Retinal pigment epithelial cell (primary cell): Measurements from ENCODE around the gene DCC.

Source experiments
- DNase-seq: peaks from one replicate; pipeline ENCODE4 v3.0.0-alpha.2; 2010; ENCODE audit warnings: low read depth
- H3K4me3 ChIP-seq: 2 replicates; pipeline ENCODE4 v1.5.1; 2011; ENCODE audit warnings: mild to moderate bottlenecking, low read length, control low read depth, moderate library complexity
- TF ChIP-seq, protein P1 (sequence below): conservative IDR thresholded peaks from 2 replicates; pipeline ENCODE4 v1.5.1; 2011; ENCODE audit warnings: low read depth, low read length, control low read depth, inconsistent platforms

Gene DCC

DNA sequence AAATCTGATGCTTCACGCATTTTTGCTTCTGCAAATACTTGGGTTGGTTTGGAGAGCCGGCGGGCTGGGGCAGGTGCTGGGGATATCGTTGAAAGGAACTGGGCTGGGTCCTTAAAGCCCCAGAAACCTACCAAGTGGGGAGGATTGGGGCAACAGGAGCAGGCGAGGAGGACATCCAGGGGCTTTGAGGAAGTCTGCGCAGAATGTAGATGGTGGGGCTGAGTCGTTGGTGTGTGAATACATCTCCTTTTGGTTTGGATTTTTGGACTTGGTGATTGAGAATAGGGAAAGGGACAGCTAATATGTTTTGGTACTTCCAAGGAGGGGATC, 1.1 kb downstream of the DCC start:
- TF ChIP-seq, protein P1, sequence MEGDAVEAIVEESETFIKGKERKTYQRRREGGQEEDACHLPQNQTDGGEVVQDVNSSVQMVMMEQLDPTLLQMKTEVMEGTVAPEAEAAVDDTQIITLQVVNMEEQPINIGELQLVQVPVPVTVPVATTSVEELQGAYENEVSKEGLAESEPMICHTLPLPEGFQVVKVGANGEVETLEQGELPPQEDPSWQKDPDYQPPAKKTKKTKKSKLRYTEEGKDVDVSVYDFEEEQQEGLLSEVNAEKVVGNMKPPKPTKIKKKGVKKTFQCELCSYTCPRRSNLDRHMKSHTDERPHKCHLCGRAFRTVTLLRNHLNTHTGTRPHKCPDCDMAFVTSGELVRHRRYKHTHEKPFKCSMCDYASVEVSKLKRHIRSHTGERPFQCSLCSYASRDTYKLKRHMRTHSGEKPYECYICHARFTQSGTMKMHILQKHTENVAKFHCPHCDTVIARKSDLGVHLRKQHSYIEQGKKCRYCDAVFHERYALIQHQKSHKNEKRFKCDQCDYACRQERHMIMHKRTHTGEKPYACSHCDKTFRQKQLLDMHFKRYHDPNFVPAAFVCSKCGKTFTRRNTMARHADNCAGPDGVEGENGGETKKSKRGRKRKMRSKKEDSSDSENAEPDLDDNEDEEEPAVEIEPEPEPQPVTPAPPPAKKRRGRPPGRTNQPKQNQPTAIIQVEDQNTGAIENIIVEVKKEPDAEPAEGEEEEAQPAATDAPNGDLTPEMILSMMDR, result no peak
- no peak for DNase-seq
- H3K4me3 ChIP-seq, result no peak overlapping the region

DNA sequence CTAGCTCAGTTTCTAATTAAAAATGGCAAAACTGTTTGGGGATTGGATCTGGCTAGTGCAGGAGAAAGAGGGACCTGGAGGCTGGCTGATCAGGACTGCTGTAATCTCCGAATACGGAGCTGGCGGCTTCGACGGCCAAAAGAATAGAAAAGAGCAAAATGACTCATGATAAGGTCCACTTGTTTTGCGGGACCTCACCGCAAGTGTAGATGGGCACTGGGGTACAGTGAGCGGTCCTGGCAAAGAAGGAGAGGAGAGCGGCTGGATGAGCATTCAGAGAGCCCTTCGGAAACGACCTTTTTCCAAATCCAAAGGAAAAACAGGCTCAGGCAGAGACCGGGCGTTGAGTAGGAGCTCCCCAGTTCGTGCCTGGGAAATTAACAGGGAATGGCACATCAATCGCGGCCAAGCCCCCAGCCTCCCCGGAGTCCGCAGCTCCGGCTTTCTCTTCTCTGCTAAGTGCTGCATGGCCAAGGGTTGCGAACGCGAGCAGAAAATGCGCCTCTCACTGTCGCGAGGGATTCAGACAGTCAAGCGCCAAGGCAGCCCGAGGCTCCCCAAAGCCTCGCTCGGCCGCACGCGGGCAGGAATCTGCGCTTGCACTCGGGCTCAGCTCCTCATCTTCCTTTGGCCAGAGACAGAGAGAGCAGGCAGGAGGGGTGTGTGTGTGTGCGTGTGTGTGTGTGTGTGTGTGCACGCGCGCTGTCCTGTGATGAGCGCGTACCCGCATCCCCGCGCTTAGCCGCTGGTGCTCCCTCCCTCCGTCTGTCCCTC, 1.8 kb downstream of the DCC start:
- TF ChIP-seq, protein P1, result no peak
- DNase-seq, result no peak
- H3K4me3 ChIP-seq, result peak overlapping the region; percentile 37

DNA sequence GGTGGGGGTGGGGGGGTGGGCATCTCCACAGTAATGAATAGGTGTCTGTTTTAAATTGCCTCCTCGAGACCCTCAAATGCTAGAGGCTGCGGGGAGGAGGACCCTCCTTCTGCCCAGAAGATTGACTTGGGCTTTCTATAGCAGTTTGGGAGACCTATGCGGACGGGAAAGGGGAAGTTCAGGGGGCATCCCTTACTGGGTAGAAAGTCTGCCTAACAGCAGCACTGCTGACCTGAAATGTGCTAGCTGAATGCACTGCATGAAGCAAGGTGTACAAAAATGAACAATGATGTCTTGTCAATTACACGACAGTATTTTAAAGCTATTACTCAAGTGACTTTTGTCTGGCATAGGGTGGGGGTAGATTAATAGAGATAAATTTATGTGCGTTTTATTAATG, 2.5 kb downstream of the DCC start:
- DNase-seq, result no peak

DNA sequence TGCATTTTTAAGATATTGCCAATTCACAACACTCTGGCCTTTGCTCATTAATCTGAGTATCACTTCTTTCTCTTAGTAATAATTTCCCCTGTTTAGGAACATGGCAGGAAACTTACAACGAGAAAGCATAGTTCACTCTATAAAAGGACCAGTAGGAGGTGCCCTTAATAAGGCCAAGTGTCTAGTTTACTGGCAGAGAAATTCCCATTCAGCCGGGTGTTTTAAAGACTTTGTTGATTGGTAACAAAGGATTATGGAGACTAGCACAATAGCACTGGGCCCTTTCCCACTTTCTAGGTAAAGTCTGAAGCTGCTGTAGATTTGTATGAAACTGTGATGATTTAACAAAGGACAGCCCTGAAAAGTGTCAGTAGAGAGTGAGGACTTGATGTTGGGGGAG, 3.1 kb downstream of the DCC start:
- TF ChIP-seq, protein P1, result peak; percentile 56
- no peak for DNase-seq
- no peak overlapping the region for H3K4me3 ChIP-seq

More for the DNA sequence above, 2.5 kb downstream of the DCC start:
- no peak overlapping the region for H3K4me3 ChIP-seq
- TF ChIP-seq, protein P1, result no peak

DNA sequence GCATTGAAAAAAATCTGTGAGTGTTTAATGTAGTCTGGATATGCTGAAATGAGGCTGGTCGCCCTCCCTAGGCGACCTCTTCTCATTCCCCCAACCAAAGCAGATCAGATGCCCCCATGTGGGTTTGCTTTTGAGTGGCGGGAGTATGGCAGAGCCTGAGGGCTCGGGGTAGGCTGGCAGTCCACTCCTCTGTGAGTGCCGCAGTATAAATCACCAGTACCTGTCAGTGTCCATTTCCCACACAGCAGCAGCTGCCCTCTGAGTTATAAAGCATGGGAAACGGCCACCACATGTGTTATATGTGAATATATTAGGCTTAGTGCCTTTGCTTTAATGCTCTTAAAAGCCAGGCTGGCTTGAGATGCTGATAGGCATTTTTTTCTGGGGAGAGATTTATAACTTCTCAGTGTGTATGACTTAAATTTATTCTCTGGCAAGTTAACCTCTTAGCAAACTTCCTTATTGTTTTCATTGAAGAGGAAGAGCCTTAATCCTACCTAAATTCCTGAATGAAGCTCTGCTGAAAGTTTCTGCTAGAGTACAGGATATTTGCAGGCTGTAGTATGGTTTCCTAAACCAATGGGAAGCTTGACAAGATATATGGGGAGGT, 3.8 kb downstream of the DCC start:
- H3K4me3 ChIP-seq, result no peak overlapping the region
- no peak for DNase-seq
- TF ChIP-seq, protein P1, result no peak

DNA sequence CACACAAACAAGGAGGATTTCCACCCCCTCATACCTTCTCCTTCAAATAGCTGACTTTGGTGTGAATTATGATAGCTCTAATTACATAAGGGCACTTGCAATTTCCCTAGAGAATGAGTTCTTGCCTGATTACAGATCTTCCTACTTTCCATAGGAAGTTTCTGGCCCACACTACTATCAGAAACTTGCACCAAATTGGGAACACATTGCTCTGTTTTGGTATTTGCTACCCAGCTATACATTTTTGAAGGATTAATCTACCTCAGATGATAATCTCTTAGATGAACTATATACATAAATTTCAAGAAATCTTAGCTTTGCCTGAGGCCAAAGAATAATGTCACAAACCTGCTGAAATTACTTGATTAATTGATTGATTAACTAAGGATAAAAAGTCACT, 4.9 kb downstream of the DCC start:
- no peak overlapping the region for H3K4me3 ChIP-seq
- no peak for DNase-seq
- TF ChIP-seq, protein P1, result no peak

DNA sequence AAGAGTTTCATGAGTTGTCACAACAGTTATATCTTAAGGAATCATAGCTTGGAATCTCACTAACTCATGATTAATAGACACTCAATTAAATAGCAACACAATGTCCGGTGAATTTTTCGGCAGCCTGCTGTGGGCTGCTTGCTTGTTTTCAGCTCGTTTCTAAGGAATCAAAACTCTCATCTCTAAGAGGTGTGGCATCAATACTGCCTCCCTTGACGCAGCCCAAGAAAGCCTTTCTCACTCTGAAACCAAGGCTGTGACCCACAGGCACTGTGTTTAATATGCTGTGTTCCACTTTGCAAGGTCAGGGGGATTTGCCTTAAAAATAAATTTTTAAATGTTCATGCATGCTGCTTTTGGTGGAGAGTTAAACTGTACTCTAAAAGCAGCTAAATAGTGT, 5.4 kb downstream of the DCC start:
- TF ChIP-seq, protein P1, result no peak
- DNase-seq, result no peak
- no peak overlapping the region for H3K4me3 ChIP-seq
